ENCODE data around the gene NOVA1.

Gene NOVA1

DNA sequence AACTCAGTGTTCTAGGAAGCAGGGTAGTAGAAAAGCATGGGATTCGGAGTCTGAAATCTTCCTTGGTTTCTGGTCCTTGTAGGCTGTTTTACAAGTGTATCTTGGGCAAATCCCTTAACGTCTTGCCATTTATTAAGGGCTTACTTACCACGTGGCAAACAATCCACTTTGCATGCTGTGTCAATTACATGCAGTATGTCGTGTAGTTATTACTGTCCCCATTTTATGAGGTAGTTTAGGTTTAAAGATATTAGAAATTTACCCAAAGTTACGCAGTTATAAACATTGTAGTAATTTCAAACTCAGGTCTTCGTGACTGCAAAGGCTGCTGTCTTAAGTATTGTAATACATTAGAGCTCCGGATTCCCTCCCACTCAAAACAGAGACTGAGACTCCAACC lies 1.5 kb upstream of the NOVA1 start:
- Histone ChIP-seq H3K9ac (no peak overlapping the region), H3K79me2 (ENCODE audit: insufficient read depth, low read depth) (no peaks in the 10 kb centered on the region), H4K20me1 (ENCODE audit: insufficient read depth) (no peaks in the 10 kb centered on the region), H3K27me3 (ENCODE audit: insufficient read depth, low read depth) (no peaks in the 10 kb centered on the region), H3K27ac (no peak overlapping the region), H3K36me3 (ENCODE audit: insufficient read depth) (no peaks in the 10 kb centered on the region), H3K4me3 (IDR thresholded peaks at IDR 0.05; ENCODE audit: insufficient read depth, low read depth, low read length) (no peak overlapping the region), H2AFZ (ENCODE audit: low read depth) (no peak overlapping the region), H3K4me2 (no peak overlapping the region), H3K4me1 (ENCODE audit: low read depth, poor library complexity, severe bottlenecking) (no peaks in the 10 kb centered on the region)
- no peak for TF ChIP-seq CTCF (conservative IDR thresholded peaks at IDR 0.05; ENCODE audit: low read depth, low read length)

- Histone ChIP-seq H3K36me3 (ENCODE audit: insufficient read depth) (no peaks in the 10 kb centered on the region), H3K4me2 (no peak overlapping the region), H4K20me1 (ENCODE audit: insufficient read depth) (no peaks in the 10 kb centered on the region), H2AFZ (ENCODE audit: low read depth) (peak overlapping the region; percentile 14; the same call in 1 of the 2 replicates), H3K27me3 (ENCODE audit: insufficient read depth, low read depth) (no peaks in the 10 kb centered on the region), H3K4me3 (IDR thresholded peaks at IDR 0.05; ENCODE audit: insufficient read depth, low read depth, low read length) (no peak overlapping the region), H3K9ac (no peak overlapping the region), H3K4me1 (ENCODE audit: low read depth, poor library complexity, severe bottlenecking) (no peaks in the 10 kb centered on the region), H3K79me2 (ENCODE audit: insufficient read depth, low read depth) (no peaks in the 10 kb centered on the region), H3K27ac (no peak overlapping the region)
- TF ChIP-seq CTCF (conservative IDR thresholded peaks at IDR 0.05; ENCODE audit: low read depth, low read length) = no peak
Measured at GRCh38 chr14:26598672-26599131, 869 bp upstream of the NOVA1 start.

- Histone ChIP-seq H3K4me2 (no peak overlapping the region), H3K9ac (peak overlapping the region; percentile 37; the same call in 1 of the 2 replicates), H3K4me1 (ENCODE audit: low read depth, poor library complexity, severe bottlenecking) (no peaks in the 10 kb centered on the region), H3K27ac (no peak overlapping the region), H3K36me3 (ENCODE audit: insufficient read depth) (no peaks in the 10 kb centered on the region), H2AFZ (ENCODE audit: low read depth) (peak overlapping the region; percentile 14; the same call in 1 of the 2 replicates), H4K20me1 (ENCODE audit: insufficient read depth) (no peaks in the 10 kb centered on the region), H3K79me2 (ENCODE audit: insufficient read depth, low read depth) (no peaks in the 10 kb centered on the region), H3K27me3 (ENCODE audit: insufficient read depth, low read depth) (no peaks in the 10 kb centered on the region), H3K4me3 (IDR thresholded peaks at IDR 0.05; ENCODE audit: insufficient read depth, low read depth, low read length) (no peak overlapping the region)
- no peak for TF ChIP-seq CTCF (conservative IDR thresholded peaks at IDR 0.05; ENCODE audit: low read depth, low read length)
Measured at GRCh38 chr14:26598081-26598671, 343 bp upstream of the NOVA1 start.

DNA sequence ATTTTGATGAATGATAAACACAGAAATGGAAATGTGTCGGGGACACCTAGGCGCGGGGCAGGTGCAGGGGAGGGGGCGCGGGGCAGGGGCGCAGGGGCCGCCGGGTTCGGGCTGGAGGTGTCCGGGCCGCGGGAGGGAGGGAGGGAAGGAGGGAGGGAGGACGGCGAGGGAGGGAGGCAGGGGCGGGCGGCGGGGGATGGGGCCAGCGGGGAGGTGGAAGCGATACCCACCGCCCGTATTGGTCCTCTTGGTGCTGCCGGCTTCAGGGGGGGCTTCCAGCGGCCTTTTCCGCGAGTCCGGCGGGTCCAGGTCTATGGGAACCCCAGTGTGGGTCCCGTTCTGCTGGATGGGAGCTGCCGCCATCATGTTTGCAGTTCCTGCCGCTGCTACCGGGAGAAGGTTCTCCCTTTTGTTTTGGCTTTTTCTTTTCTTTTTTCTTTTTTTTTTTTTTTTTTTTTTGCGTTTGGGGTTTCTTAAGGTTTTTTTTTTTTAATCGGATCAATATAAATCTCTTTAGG lies 703 bp downstream of the NOVA1 start:
- Histone ChIP-seq H3K4me3 (IDR thresholded peaks at IDR 0.05; ENCODE audit: insufficient read depth, low read depth, low read length) (no peak overlapping the region), H3K36me3 (ENCODE audit: insufficient read depth) (no peaks in the 10 kb centered on the region), H3K27ac (peak overlapping the region; percentile 20; the same call in 1 of the 2 replicates), H3K4me2 (no peak overlapping the region), H3K27me3 (ENCODE audit: insufficient read depth, low read depth) (no peaks in the 10 kb centered on the region), H2AFZ (ENCODE audit: low read depth) (peak overlapping the region; percentile 10; the same call in 1 of the 2 replicates), H4K20me1 (ENCODE audit: insufficient read depth) (no peaks in the 10 kb centered on the region), H3K9ac (peak overlapping the region; percentile 37; the same call in 1 of the 2 replicates), H3K4me1 (ENCODE audit: low read depth, poor library complexity, severe bottlenecking) (no peaks in the 10 kb centered on the region), H3K79me2 (ENCODE audit: insufficient read depth, low read depth) (no peaks in the 10 kb centered on the region)
- no peak for TF ChIP-seq CTCF (conservative IDR thresholded peaks at IDR 0.05; ENCODE audit: low read depth, low read length)
